ENCODE results near the gene EIPR1. TPM values are rescaled to one million over a fixed set of nuclear protein-coding genes. Genes with fewer than 3 reads are reported as not detected.

Gene EIPR1
- total RNA-seq, 4 donors from 2014 or later: 13.1 to 41.0 (median 27.4) TPM

DNA sequence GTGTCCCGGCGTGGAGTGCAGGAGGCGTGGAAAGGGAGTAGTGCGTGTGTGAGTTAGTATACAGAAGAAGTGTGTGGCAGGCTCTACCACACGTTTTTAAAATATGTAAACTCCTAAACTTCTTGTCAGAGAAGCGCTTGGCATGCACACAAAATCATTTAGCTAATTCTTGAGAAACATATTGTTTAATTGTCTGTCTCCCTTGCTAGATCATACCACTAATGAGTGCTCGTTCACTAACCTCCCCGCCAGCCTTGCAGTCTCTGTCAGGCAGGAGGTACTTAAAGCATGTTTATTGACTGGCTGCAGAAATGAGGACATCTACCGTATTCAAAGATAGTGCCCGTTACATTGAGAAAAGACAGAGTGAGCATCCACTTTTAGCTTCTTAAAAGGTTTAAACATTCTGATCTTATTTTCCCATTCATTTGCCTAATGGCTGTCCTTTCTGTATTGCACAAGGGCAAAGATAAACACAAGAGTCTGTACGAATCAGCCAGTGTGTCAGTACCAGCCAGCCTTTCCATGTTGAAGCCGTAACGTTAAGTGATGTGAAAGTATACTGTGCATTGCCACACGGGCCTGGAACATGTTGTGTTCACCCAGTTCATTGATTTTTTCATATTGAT lies 43.3 kb upstream of the EIPR1 start:
- DNase-seq: no peak
- WGBS, 2 donors (ENCODE audit: low coverage in 1 of 2): 81 to 89% methylated on average over 9 to 14 of the region's 14 CpGs
- H3K27me3 ChIP-seq: no peaks in the 10 kb centered on the region
- no peak overlapping the region for H3K4me3 ChIP-seq
- H3K9me3 ChIP-seq: no peaks in the 10 kb centered on the region
- TF ChIP-seq, protein P1, sequence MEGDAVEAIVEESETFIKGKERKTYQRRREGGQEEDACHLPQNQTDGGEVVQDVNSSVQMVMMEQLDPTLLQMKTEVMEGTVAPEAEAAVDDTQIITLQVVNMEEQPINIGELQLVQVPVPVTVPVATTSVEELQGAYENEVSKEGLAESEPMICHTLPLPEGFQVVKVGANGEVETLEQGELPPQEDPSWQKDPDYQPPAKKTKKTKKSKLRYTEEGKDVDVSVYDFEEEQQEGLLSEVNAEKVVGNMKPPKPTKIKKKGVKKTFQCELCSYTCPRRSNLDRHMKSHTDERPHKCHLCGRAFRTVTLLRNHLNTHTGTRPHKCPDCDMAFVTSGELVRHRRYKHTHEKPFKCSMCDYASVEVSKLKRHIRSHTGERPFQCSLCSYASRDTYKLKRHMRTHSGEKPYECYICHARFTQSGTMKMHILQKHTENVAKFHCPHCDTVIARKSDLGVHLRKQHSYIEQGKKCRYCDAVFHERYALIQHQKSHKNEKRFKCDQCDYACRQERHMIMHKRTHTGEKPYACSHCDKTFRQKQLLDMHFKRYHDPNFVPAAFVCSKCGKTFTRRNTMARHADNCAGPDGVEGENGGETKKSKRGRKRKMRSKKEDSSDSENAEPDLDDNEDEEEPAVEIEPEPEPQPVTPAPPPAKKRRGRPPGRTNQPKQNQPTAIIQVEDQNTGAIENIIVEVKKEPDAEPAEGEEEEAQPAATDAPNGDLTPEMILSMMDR (IDR thresholded peaks at IDR 0.05): no peak
- TF ChIP-seq POLR2AphosphoS5 (IDR thresholded peaks at IDR 0.05): no peak
- no peak for TF ChIP-seq EP300 (IDR thresholded peaks at IDR 0.05; ENCODE audit: low read depth)
- TF ChIP-seq POLR2A (IDR thresholded peaks at IDR 0.05): no peak
- intact Hi-C loops (cut with DNase I; ENCODE audit: low total_unique reads) (loop anchor here (10.0 kb wide), 1 partner anchor 234 kb away; the partner anchor contains the start of gene ALLC), in situ Hi-C loops (cut with MboI; ENCODE audit: low pct_ligation_motif_present in 1 of 4, low pct_unique_long_range_greater_than_20kb in 1 of 4, low sequenced_read_pairs in 3 of 4) (no loop called here)
- peaks cover 0 to 8% (median 4%) of the 10 kb centered on the region in 4 donors for H3K36me3 ChIP-seq
- H3K27ac ChIP-seq: no peak overlapping the region
- H3K4me1 ChIP-seq: no peaks in the 10 kb centered on the region

DNA sequence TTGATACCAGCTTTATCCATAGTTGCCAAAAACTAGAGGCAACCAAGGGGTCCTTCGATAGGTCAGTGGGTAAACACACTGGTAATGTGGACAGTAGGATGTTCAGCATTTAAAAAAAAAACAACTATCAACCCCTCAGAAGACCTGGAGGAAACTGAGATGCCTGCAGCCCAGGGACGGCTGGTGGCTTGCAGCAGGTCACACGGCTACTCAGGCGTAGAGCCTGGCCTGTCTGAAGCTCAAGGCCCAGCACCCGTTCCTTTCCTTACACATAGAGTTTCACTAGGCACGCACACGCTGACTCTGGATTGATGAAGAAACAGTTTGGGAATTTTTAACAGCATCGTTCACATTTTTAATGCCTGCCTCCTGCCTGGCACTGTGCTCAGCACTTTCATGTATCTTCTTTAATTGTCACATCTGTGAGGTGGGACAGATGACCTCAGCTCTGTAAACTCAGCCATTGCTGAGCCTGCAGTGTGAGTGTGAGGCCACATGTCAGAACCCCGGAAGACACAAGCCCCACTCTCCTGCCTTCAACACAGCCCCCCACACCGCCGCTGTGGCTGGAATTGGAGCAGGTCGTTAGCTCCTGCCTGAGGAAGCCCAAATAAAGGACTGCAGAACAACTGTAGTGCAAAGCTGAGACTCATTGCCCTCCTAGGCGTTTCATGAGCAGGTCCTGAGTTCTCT lies 42.6 kb upstream of the EIPR1 start:
- WGBS, 2 donors (ENCODE audit: low coverage in 1 of 2): 90 to 92% methylated on average over 4 to 13 of the region's 13 CpGs
- intact Hi-C loops (cut with DNase I; ENCODE audit: low total_unique reads): loop anchor here (10.0 kb wide), 1 partner anchor 235 kb away; the partner anchor contains the start of gene ALLC

DNA sequence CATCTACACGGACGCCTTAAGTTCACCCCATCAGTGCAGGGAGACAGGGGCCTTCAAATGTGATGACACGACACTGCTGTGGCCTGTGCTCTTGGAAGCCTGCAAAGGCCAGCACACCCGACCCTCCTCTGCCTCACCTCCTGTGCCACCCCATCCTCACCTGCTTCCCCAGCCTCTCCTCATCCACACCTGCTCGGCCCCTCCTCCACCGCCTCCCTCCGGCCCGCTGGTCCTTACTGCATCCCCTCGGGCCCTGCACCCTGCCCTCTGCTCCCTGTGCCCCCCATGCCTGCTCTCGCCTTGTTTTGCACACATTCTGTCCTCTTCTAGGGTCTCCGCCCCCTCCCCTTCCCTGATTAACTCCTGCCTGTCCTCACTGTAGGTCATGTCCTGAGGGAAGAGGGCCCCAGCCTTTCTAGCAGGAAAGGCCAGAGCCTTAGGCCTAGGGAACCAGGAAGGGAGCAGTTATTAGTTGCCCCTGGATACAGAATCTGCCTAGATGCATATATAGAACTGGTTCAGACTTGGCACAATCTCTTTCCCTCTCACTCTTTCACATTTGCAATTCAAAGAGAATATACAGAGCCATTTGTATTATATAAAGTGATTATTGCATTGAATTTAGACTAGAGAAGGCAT lies 41.3 kb upstream of the EIPR1 start:
- Histone ChIP-seq H3K27me3 (no peaks in the 10 kb centered on the region), H3K27ac (no peak overlapping the region), H3K36me3 (peaks cover 0 to 15% (median 0%) of the 10 kb centered on the region in 4 donors), H3K4me1 (no peaks in the 10 kb centered on the region), H3K4me3 (no peak overlapping the region), H3K9me3 (no peaks in the 10 kb centered on the region)
- in situ Hi-C loops (cut with MboI; ENCODE audit: low pct_ligation_motif_present in 1 of 4, low pct_unique_long_range_greater_than_20kb in 1 of 4, low sequenced_read_pairs in 3 of 4) (no loop called here), intact Hi-C loops (cut with DNase I; ENCODE audit: low total_unique reads) (no loop called here)
- 90 to 100% methylated on average over 1 to 11 of the region's 11 CpGs for WGBS, 2 donors (ENCODE audit: low coverage in 1 of 2)
- TF ChIP-seq POLR2A (IDR thresholded peaks at IDR 0.05) (no peak), EP300 (IDR thresholded peaks at IDR 0.05; ENCODE audit: low read depth) (no peak), POLR2AphosphoS5 (IDR thresholded peaks at IDR 0.05) (no peak)
- TF ChIP-seq, protein P1 (IDR thresholded peaks at IDR 0.05): no peak
- DNase-seq: no peak

More for the DNA sequence above, 42.6 kb upstream of the EIPR1 start:
- H3K4me1 ChIP-seq: no peaks in the 10 kb centered on the region
- no peaks in the 10 kb centered on the region for H3K9me3 ChIP-seq
- TF ChIP-seq POLR2AphosphoS5 (IDR thresholded peaks at IDR 0.05): no peak
- no peak for TF ChIP-seq EP300 (IDR thresholded peaks at IDR 0.05; ENCODE audit: low read depth)
- no peak for TF ChIP-seq POLR2A (IDR thresholded peaks at IDR 0.05)
- TF ChIP-seq, protein P1 (IDR thresholded peaks at IDR 0.05): no peak
- H3K4me3 ChIP-seq: no peak overlapping the region
- DNase-seq: no peak
- in situ Hi-C loops (cut with MboI; ENCODE audit: low pct_ligation_motif_present in 1 of 4, low pct_unique_long_range_greater_than_20kb in 1 of 4, low sequenced_read_pairs in 3 of 4): no loop called here
- no peaks in the 10 kb centered on the region for H3K27me3 ChIP-seq
- peaks cover 0 to 10% (median 4%) of the 10 kb centered on the region in 4 donors for H3K36me3 ChIP-seq
- no peak overlapping the region for H3K27ac ChIP-seq
